ENCODE data around the gene CFAP73.
"Not testable (repeated sequence)": the region's sequence is repeated elsewhere in the genome, so short reads cannot be mapped to it uniquely, and the experiment has no call there.

CFAP73 gene

DNA sequence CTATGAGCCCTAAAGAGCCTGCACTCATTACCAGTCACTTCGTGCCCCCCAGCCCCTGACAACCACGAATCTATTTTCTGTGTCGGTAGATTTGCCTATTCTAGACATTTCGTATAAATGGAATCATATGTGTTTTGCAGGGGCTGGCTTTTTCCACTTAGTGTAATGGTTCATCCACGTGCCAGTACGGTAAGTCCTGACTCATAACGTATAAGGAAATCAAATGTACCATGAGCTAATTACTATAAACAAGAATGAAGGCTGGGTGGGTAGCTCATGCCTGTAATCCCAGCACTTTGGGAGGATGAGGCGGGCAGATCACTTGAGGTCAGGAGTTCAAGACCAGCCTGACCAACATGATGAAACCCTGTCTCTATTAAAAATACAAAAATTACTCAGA lies 31.8 kb upstream of the CFAP73 start:
- in situ Hi-C loops (cut with MboI; ENCODE audit: low pct_unique_long_range_greater_than_20kb, low sequenced_read_pairs); DNase-seq: not testable (repeated sequence)

DNA sequence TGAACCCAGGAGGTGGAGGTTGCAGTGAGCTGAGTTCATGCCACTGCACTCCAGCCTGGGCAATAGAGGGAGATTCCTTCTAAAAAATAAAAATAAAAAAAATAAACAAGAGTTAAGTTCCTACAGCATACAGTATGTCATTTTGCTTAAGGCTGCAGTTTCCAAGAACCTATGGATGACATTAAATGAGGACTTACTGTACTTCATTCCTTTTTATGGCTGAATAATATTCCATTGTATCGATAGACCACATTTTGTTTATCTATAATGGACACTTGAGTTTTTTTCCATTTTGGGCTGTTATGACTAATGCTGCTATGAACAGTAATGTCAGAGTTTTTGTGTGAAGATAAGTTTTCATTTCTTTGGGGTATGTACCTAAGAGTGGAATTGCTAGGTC lies 31.4 kb upstream of the CFAP73 start:
- no peak for DNase-seq
- in situ Hi-C loops (cut with MboI; ENCODE audit: low pct_unique_long_range_greater_than_20kb, low sequenced_read_pairs), result no loop called here

DNA sequence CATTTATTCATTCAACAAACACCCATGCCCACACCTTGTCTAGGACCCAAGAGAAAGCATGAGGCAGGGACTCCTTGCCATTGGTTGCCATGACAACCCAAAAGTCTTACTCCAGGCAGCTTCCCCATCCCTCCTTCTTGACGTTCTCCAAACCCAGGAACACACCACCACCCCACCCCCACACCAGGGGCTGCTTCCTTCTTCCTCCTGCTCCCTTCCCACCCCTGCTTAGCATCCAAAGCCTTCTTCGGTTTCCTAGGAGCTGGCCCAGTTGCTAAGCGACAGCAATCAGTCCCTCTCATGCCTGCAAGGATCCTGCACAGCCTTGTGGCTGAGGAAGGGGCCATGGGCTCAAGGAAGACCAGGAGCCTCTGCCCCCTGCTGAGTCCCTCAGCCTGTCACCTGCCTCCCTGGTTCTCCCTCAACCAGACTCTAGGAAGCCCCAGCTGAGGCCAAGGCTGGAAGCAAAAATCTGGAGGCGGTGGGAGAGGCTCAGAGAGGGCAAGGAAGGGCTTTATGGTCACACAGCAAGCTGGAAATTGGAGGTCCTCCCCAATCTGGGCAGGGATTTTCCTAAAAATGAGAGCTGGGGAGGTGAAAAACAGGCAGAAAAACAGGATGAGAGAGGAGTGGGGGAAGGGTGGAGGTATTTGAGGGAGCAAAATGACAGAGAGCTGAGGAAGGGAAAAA lies 29.4 kb upstream of the CFAP73 start:
- no peak for DNase-seq
- in situ Hi-C loops (cut with MboI; ENCODE audit: low pct_unique_long_range_greater_than_20kb, low sequenced_read_pairs), result no loop called here

DNA sequence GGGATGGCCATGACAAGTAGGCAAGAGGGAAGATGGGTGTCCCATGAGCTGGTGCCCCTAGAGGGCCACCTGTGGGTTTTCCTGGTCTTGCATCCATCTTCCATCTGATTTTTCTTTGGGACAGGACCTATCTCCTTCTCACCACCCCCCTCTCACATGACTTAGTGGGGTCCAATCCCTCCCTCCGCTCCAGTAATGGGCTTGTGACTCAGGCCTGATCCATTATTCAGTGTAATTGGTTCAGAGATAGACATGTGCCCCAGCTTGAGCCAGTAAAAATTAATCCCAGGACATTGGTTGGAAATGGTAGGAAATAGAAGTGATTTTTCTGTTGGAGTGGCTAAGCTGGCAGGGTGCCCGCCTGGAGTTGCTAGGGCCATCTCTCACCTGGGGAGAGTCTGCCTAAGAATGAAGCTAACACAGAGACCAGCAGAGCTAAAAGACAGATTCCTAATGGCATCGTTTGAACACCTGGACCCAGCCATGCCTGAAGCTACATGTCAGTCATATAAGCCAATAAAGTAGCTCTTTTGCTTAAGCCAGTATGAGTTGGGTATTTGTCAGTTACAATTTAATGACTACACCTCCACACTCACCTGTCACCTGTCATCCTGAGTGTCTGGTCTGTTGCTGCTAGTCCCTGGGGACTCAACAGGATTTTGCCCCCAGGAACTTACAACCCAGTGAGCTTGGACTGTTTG lies 28.7 kb upstream of the CFAP73 start:
- in situ Hi-C loops (cut with MboI; ENCODE audit: low pct_unique_long_range_greater_than_20kb, low sequenced_read_pairs), result no loop called here
- DNase-seq, result no peak

DNA sequence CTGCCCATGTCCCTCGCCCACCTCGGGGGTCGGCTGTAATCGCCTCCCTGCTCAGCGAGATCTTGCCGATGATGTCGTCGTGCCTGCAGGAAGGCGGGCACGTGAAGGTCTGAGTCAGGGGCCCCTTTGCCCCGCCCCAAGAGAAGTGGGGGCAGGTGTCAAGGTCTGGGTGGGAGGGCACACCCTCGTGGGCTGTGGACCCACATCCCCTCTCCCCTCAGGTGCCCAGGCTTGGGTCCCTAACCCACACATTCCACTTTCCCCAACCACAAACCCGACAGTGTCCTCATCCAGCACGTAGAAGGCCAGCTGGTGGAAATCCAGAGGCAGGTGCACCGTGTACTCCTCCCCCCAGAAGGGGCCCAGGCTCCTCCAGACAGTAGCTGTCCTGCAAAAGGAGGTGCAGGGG lies 21.7 kb upstream of the CFAP73 start:
- DNase-seq, result no peak
- in situ Hi-C loops (cut with MboI; ENCODE audit: low pct_unique_long_range_greater_than_20kb, low sequenced_read_pairs), result no loop called here

DNA sequence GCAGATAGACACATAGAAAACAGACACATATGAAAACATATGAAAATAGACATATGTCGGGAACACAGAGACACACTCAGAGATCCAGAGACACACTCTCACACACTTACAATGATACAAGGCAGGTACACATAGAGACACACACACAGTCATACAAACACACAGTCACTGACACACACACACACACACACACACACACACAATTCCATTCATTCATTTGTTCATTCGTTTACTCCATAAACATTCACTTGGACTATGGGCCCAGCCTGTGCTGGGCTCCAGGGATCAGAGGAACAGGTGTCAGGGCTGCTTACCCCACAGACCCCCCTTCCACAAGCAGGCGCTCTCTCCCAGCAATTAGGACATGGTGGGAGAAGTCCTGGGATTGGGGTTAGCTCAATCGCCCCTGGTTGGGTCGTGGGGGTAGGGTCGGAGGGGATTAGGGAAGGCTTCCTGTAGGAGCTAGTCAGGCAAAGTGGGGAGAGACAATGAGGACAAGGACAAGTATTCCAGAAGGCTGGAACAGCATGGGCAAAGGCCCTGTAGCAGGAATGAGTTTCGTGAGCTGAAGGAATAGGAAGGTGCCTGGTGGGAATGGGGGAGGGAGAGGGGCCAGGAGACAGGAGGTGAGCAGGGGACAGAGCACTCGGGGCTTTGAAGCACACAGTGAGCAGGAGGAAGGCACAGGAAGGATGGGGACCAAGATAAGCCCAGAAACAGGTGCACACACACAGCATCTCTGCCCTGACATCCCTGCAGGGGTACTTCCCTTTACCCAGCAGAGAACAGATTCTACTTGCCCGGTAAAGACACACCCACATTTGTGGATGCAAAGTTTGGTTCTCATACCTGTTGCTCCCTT lies 20.5 kb upstream of the CFAP73 start:
- DNase-seq, result no peak
- in situ Hi-C loops (cut with MboI; ENCODE audit: low pct_unique_long_range_greater_than_20kb, low sequenced_read_pairs), result no loop called here

DNA sequence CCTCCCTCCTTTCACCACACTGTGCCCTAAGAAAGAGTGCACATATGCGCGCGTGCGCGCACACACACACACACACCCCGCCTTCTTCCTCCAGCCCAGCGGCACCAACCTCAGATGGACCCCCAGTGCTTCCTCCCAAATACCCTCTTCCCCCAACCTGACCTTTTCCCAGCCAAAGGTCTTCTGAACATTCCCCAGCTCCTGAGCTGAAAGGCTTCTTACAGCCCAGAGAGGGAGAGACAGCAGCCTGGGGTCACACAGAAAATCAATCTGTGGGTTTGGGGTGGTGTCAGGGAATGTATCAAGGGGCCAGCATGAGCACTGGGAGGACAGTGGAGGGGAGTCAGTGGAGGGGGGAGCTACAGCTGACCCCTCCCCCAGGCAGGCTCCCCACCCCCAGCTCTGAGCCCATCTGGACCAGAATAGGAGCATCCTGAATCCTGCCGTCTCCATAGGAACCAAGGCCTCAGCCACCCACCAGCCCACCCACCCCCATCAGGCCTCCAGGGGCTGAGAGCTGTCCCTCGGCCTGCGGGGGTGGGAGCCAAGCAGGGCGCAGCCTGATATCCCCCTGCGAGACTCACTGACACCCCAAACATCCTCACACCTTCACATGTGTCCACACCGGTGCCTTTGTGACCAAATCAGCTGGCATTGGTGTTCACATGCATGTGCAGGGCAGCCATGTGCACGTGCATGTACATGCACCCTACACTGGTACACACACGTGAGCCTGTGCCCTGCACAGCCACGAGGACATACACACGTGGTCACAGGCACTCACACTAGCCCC lies 19.7 kb upstream of the CFAP73 start:
- in situ Hi-C loops (cut with MboI; ENCODE audit: low pct_unique_long_range_greater_than_20kb, low sequenced_read_pairs), result no loop called here
- no peak for DNase-seq

DNA sequence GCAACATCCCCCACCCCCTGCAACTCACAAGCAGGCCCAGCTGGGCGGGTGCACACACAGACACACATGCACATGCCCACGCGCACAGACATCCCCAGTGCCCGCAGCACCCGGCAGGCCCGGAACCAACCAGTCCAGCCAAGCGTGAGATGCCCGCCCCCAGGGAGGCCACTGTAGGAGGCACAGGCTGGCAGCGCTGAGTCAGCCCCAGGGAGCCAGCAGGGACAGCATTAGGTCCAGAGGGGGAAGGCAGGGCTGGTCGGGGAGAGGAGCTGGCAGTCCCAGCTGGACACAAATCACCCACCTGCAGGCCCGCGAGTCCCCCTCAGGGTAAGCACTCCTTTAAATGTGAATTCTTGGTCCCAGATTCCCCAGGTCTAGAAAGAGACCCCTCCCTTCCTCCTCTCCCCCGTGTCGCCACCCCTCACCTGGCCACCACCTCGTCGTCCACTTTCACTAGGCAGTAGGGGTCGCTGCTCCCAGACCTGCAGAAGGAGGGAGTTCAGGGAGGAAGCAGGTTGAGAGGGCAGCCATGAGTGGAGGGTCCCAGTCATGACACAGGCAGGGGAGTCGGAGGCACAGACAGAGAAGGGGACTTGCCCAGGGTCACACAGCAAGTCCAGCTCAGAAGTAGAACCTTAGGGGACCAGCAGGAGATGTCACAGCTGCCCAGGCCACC lies 18.9 kb upstream of the CFAP73 start:
- DNase-seq, result no peak

DNA sequence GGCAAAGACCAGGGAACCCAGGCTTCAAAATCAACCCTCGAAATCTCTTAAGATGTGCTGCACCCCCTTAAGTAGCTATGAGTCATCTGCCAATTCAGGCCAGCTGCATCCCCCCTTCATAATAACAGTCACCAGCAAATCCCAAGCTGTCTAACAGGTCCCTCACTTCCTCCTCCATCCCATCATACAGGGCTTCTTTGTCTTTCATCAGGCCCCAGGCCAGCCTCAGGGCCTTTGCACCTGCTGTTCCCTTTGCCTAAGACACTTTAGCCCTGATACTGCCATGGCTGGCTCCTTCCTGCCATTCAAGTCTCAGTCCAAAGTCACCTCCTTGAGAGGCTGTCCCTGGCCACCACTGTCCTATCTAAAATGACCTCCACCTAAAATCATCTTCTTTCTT lies 18.0 kb upstream of the CFAP73 start:
- in situ Hi-C loops (cut with MboI; ENCODE audit: low pct_unique_long_range_greater_than_20kb, low sequenced_read_pairs), result no loop called here
- no peak for DNase-seq

More for the DNA sequence above, 18.9 kb upstream of the CFAP73 start:
- in situ Hi-C loops (cut with MboI; ENCODE audit: low pct_unique_long_range_greater_than_20kb, low sequenced_read_pairs), result no loop called here

DNA sequence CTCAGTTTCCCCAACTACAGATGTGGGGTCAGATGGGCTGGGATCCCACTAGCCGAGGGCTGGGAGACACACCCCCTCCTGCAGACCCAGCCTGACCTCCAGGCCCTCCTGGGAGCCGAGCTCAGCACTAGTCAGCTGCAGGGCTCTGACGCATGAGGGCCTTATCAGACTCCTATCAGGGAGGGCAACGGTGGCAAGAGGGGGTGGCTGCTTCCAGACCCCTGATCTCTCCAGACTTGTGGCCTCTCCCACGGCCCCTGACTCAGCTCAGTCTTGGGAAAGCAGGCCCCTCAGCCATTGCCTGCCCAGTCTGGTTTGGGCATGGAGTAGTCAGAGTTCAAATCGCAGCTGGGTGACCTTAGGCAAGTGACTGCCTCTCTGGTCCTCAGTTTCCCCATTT lies 16.5 kb upstream of the CFAP73 start:
- in situ Hi-C loops (cut with MboI; ENCODE audit: low pct_unique_long_range_greater_than_20kb, low sequenced_read_pairs), result no loop called here
- no peak for DNase-seq

DNA sequence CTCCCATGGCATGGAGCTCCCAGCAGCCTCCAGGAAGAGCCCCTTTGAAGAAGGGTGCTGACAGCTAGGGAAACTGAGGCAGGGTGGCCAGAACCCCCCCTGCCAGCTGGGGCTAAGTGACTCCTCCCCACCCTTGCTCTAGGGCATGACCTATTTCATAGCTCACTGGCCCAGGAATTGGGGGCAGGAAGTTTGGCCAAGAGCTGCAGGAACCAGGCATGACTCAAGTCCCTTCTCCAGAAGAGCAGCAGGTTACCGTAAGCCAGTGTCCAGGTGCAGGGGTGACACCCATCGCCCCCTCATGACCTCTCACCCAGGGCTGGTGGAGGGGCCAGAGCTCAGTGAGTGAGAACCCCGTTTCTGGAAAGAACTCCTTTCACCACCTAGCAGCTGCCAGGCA lies 15.9 kb upstream of the CFAP73 start:
- in situ Hi-C loops (cut with MboI; ENCODE audit: low pct_unique_long_range_greater_than_20kb, low sequenced_read_pairs), result no loop called here
- no peak for DNase-seq

DNA sequence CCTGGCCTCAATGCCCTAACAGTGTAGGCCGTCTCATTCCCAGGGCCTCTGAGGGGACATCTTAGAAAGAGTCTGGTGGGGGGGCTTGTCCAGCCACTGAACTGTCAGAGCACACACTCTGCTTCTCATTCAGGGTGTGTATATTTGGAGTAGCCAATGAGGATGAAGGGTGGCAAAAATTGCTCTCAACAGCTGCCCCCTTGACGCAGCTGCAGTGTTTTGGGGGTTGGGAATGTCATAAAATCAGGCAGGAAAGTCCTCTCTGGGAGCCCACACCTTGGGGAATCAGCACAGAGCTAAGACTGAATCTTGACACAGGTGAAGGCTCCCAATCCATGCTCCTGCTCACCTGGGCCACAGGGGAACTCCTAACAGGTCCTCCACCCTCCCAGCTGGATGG lies 15.5 kb upstream of the CFAP73 start:
- in situ Hi-C loops (cut with MboI; ENCODE audit: low pct_unique_long_range_greater_than_20kb, low sequenced_read_pairs), result no loop called here
- DNase-seq, result no peak

DNA sequence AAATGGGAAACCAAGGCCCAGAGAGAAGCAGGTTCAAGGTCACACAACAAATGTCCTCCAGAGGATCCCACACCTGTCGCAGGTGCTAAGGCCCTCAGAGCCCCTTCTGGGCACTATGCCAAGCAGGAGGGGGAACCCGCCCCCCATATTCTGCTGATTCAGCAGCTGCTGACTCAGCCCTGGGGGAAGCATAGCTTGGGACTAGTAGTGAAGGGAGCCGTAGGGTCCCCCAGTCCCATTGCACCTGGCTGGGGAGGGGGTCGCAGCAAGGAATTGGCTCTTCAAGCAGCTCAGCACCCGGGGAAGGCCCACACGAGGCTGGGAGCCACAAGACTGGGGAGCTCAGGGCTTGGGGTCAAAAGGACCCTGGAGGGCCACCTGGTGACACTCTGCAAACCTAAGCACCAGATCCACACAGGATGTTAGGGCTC lies 15.0 kb upstream of the CFAP73 start:
- in situ Hi-C loops (cut with MboI; ENCODE audit: low pct_unique_long_range_greater_than_20kb, low sequenced_read_pairs), result no loop called here
- no peak for DNase-seq

DNA sequence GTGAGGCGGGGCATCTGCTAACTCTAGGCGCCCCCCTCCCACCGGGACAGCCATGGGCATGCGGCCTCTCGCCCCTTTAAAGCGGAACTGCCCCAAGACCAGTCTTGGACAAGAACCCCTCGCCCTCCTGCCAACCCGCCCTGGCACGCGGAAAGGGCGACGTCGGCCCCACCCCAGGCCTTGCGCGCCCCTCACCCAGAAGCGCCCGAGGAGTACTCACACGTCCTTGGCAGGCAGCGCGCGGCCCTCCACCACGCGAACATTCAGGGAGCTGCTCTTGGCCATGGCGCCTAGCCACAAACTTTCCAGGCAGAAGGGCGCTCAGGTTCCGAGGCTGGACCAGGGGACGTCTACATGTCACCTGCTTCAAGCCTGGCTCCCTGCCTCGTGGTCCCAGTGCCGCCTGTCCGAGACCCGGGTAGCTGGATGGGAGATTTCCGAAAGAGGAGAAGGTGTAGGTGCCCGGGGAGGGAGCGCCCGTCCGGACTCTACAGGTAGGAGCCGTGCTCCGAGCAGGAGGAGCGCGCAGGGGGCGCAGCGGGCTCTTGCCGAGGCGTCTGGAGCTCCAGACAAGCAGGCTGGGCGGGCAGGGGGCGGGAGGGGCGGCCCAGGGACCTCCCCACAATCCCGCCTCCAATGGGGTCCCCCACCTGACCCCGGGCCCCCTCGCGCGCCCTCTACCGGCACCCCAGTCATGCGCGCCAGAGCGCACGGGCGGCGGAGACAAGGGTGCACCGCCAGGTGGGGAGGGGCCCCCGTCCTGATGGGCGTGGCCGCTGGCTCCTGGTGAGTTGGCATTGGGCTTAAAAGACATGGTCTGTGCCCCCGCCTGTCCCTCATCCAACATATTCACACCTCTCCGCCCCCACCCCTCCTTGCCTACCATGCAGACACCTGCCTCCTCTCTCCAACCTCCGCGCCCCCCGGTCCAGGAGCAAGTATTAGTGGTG lies 14.1 kb upstream of the CFAP73 start, which contains the start of gene RASAL1:
Gene RASAL1 (minus strand): TSS at position 584 of the 950 bp plus-strand sequence. CDS start 299 bp downstream, at position 285.
- in situ Hi-C loops (cut with MboI; ENCODE audit: low pct_unique_long_range_greater_than_20kb, low sequenced_read_pairs), result no loop called here
- DNase-seq, result peak; percentile 72

DNA sequence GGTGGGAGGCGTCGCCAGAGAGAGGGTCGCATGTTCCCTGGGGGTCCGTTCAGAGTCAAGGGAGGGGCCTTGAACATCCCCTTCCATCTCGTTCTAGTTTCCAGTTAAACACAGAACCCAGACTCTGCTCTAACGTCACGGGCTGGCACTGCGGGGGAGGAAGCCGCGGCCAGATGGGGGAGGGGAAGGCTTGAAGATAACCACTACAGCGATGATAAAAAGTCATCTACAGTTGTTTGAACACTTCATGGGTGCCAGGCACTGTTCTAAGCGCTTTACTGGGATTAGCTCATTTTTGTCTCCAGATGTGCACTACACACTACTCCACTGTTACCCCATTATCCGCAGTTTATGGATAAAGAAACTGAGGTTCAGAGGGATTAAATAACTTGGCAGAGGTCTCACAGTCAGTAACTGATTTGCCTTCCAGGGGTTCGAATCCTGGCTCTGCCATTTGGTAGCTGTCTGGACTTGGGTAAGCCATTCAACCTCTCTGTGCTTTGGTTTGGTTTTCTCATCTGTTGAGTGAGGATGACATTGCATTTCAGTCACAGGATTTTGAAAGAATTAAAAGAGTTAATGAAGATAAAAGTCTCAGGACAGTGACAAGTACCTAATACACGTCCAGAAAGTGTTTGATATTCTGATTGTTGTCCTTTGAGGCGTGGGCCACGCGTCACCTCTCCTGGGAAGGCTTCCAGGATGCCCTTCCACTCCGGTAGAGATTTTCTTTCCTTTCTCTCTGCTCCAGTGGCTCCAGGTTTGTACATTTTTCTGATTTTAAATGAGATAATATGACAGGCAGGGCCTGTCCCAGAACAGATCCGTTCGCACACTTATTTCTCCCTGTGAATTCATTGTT lies 13.2 kb upstream of the CFAP73 start:
- peak; percentile 70 for DNase-seq

DNA sequence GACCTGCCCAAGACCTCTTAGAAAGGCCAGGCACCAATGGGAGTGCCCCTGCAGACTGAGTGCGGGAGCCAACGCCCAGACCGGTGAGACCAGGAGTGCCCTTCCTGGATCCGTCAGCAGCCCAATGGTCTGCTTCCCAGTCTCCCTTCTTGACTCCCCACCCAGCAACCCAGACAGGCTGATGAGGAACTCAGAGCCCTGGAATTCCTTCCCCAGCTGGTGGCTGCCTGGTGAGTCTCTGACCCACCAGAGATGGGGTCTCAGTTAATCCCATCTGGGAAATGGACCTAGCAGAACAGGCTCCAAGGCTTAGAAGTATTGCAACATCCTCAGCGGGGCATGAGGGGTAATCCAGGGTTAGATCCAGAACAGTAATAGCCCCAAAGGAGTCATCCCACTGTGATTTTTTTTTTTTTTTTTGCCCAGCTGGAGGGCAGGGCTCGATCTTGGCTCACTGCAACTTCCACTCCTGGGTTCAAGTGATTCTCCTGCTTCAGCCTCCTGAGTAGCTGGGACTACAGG lies 12.5 kb upstream of the CFAP73 start:
- no peak for DNase-seq
- in situ Hi-C loops (cut with MboI; ENCODE audit: low pct_unique_long_range_greater_than_20kb, low sequenced_read_pairs), result no loop called here

More for the DNA sequence above, 13.2 kb upstream of the CFAP73 start:
- in situ Hi-C loops (cut with MboI; ENCODE audit: low pct_unique_long_range_greater_than_20kb, low sequenced_read_pairs), result no loop called here

Data from KBM-7 (cell line).